ENCODE measurements around the gene GAD1.

GAD1 gene

DNA sequence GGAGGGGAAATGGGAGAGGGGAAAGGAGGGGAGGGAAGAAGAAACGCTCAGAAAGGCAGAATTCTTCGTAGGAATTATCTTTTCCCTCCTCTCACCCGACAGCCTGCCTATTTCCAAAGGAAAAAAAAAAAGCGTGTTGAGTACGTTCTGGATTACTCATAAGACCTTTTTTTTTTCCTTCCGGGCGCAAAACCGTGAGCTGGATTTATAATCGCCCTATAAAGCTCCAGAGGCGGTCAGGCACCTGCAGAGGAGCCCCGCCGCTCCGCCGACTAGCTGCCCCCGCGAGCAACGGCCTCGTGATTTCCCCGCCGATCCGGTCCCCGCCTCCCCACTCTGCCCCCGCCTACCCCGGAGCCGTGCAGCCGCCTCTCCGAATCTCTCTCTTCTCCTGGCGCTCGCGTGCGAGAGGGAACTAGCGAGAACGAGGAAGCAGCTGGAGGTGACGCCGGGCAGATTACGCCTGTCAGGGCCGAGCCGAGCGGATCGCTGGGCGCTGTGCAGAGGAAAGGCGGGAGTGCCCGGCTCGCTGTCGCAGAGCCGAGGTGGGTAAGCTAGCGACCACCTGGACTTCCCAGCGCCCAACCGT is at the start of gene GAD1:
Gene GAD1, plus strand, starts transcription at position 384 of the 589 bp plus-strand sequence. CDS start 1,705 bp downstream, outside the sequence.
- peak; percentile 59 for DNase-seq (ENCODE audit: low spot score)

DNA sequence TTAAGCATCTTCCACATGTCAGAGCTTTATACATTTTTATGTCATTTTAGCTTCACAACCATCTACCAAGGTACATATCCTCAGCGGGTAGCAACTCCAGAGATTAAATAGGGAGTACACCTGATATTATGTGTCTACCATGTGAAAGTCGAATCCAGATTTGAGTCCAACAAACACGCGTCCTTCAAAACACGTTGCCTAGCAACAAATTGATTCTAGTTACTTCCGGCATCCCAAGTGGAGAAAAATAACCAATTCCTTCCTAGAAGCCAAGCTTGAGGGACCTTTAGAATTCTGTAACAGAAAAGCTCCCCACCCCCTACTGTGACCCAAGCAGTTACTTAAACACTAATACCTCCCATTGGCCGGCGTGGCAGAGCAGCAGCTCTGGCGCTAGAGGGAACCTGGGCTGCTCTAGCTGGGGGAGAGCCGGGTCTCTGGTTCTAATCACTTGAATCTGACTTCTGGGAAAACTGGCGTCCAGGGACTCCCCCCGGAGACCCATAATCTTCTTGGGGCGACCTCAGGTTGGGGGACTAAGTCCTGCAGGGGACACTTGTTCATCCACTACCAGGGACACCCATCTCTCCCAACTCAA is 46.6 kb upstream of the GAD1 start, which contains the start of gene ERICH2:
Gene ERICH2, plus strand, starts transcription at position 371 of the 598 bp plus-strand sequence. CDS start 304 bp downstream, outside the sequence.
- DNase-seq (ENCODE audit: low spot score), result peak; percentile 48

DNA sequence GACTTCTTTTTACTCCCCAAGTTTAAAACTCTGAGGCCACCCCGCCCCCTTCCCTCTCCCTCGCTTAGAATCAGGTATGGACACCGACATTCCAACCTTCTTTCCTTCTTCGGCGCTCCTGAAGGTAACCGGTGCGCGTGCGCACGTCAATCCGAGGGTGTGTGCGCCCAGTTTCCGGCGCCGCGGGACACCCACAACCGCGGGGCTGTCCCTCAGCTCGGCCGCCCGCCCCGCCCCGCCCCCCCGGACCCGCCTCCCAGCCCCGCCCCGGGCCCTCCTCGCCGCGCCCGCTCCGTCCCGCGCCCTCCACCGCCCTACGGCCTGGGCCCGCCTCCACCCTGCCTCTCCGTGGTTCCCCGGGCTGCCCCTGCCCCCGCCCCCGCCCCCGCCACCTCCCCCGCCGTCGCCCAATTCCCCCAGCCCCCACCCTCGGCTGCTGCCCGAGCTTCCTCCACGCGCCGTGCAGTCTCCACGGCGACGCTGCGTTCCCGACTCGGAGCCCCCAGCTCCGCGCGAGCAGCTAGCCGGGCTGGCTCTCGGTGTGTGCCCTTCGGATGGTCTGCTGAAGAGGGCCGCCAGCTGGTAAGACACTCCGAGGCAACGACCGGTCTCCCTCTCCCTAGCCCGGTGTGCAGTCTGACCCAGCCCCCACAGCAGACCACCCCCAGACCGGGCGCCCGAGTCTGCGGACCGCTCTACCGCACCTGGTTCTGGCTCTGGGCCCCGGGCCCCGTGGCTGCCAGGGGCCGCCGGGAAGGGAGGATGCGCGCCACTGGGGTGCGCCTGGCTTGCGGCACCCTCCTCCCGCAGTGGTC is 45.9 kb upstream of the GAD1 start:
- DNase-seq (ENCODE audit: low spot score), result peak; percentile 87

DNA sequence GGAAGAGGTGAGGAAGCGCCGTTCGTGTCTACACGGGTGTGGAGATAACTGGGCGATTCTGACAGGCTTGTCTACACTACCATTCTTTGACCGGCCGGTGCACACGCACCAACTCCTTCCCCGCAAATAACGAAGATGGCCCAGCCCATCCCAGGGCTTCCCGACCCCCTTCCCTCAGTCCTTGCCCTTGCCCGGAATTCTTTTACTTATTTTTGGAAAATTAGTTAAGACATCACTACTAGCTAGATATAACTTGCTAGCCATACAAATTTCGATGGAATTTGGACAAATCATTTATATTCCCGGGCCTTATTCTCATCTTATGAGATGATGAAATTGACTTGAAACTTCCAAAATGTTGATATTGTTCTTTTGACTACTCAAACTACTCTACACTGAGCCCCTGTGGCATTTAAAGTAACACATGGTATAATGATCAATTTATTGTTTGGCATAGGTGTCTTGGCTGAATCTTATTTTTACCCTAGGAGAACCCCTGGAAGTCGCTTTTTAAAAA is 45.2 kb upstream of the GAD1 start:
- peak; percentile 18 for DNase-seq (ENCODE audit: low spot score)

DNA sequence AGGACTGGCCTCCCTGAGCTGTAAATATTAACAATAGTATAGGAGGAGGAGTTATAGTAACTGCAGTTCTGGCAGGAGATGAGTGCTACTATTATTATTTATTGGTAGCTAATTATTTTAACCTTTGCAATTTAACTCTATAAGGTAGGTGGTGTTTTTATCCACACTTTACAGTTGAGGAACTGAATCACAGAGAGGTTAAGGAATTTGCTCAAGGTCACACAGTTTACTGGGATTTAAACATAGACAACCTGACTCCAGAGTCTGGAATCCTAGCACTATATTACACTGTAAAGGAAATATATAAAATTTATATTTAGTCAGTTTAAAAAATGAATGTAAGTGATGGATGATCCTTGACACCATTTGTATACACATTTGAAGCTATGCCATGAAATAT is 44.4 kb upstream of the GAD1 start:
- no peak for DNase-seq (ENCODE audit: low spot score)

DNA sequence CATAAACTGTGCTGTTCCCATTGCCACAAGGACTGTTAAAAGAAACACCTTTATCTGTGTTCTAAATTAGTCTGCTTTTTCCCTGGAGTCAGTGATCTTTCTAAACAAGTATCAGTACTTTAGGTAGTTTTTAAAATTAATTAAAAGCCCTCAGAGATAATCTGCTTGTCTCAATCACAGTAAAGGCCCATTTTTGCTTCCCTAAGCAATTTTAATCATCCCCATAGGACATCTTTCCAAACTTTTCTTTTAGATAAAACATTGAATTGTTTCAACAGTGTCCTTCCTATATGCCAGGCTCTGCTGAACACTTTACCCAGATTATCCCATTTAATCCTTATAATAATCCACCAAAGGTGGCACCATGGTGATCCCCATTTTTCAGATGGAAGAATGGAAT is 42.6 kb upstream of the GAD1 start:
- DNase-seq (ENCODE audit: low spot score), result no peak

DNA sequence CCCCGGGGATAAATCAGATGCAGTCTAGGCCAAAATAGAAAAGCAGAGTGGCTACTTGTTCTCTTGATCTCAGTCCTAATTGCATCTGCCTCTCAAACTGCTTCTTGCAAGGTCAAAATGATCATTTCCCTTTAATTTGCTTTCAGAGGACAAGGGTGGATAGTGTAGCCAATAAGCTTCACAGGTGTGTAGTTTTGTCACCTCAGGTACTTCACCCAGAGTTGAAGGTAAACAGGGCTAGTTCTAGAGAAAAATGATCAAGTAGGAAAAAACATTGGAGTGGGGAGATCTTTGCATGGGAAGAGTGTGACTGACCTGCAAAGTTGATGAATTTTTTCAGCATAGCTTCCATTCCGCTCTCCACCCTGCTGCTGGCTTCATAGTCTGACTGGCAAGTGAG is 37.8 kb upstream of the GAD1 start:
- no peak for DNase-seq (ENCODE audit: low spot score)

DNA sequence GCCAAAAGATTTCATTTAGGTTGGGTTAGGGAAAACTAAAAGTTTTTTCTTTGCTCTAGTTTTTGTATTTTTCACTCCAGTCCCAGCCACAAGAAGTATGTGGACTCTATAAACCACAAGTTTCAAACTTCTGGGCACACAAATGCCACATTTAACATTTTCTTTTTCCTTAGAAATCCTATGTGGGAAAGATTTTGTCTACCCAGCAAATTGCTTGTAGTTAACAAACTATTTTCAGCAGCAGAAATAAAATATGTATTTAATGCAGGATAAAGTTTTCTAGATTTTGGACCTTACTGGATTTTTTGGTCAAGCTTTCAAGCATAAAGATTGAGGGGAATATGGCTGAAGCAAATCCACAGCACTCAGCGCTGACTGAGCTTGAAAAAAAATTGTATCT is 37.4 kb upstream of the GAD1 start:
- no peak for DNase-seq (ENCODE audit: low spot score)

DNA sequence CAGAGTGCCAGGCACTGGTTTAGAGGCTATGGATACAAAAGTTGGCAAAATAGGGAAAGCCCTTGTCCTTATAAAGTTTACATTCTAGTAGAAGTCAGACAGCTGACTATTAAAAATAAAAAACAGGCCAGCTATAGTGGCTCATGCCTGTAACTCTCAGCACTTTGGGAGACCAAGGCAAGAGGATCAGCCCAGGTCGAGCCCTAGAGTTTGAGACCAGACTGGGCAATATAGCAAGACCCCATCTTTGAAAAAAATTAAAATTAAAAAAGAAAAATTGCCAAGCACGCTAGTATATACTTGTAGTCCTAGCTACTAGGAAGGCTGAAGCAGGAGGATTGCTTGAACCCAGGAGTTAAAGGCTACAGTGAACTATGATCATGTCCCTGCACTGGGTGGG is 34.0 kb upstream of the GAD1 start:
- no peak for DNase-seq (ENCODE audit: low spot score)

DNA sequence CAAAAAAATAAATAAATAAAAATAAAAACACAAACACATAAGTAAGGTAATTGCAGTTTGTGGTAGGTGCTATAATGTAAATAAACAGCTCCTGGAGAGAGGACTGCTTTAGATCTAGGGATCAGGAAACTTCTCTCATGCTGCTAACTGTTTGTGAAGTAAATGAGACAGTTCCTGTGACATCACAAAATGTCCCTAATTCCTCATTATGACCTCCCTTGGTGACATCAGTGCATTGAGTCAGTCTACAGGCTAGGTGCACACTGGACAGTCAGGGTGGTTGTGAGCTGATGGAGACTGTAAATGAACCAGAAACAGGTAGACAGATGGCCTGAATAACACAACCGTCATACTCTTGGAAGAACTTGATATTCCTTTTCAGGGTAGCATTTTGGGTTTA is 33.1 kb upstream of the GAD1 start:
- no peak for DNase-seq (ENCODE audit: low spot score)

DNA sequence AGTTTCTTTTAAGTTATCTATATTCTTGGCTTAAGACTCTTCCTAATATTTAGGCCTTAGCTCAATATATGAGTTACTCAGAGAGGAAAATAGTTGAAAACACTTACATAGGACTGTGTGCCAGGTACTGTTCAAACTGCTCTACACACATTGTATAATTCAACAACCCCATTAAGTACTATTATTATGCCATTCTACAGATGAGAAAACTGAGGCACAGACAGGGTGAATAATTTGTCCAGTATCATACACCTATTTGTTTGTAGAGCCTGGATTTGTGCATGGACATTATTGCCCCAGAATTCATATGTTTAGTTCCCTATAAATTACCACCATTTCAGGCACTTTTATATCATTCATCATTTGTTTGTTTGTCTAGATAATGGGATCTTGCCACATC is 17.7 kb upstream of the GAD1 start:
- DNase-seq (ENCODE audit: low spot score), result no peak

DNA sequence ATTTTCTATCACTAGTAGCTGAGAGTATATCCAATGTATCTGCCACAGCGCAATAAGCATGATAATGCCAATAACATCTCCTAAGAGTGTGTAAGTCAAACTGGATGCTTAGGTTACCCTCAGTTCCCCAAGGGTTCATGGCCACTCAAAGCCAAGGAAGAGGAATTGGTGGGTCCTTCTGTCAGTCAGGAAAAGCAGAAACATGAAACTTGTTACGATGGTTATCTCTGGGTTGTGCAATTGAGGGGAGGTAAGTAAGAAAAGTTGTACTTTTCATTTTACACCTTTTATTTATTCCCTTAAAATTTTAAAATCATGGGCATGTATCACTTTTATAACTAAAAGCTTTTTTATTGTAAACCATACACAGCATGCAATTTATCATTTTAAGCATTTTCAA is 10.1 kb upstream of the GAD1 start:
- DNase-seq (ENCODE audit: low spot score), result no peak

DNA sequence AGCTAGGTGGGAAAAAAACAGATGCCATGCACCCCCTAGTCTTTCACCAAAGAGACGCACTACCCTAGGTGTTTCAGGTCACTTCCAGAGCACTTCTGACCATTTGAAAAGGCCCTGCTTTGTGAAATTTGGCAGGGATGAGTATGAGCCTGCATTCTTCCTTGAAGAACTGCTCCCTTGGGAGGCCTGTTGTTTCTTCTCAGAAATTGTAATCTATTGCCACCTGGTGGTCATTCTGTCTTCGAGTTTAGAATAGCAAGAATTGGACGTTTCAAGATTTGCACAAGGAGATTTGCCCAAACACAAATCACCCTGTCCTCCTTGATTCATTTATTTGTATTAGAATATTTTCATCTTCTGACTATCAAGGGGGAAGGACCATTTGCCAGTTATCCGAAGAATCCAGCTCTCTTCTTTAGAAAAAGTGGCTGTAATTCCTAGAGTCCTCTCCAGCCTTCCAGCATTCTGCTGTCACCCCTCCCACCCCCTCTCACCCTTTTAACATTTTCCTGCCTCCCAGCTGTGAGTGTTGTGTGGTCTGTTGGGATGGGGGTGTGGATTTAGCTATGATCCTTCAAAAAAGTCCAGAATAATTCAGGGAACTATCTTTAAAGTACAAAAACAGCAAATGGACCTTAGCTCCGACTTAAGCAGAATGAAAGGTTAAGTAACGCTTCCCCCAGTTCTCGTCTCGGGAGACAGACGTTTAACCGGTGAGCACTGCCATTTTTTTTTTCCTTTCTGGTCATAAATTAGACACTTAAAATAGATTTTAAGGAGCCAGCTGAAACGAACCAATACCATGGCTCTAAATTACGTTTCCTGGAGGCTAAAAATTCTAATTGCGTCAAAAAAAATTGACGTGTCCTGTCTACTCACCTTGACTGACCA is 3.7 kb upstream of the GAD1 start:
- DNase-seq (ENCODE audit: low spot score), result peak; percentile 85

DNA sequence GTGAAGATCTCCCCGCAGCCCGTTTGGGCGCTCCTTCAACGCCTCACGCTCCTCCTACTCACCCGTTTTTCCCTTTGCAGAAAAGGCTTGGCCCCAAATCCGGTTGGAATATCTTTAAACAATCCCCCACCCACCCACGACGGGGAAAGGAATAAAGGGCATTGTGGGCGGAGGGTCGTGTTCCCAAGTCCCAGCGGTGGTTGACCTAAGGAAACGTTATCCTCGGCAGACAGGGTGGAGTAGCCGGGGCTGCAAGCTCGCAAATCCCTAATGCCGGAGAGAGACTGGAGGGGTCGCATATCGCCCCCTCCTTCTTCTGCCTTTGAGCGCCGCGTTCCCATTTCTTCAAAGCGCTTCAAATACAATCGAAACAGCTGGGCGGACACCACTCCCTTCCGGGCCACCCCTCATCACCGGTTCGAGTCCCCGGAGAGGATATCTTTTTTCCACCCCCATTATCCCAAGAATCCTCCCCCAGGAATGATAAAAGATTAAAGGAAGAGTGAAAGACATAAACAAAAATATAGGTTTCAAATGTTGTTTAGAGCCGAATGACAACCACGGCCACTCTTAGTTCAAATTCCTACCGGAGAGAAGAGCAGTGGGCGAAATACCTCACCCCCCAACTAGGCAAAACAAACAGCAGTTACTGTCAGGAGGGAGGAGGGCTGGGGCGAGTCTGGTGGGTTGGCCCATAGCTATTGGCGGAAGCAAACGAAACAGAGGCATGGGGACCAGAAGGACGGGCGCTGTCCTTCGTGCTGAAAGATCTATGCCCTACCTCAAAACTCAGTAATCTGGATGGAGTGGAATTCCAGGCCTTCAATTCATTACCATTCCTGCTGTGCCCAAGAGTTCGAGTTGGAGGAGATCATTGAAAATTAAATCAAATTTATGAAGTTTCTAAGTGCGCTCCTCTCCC is 2.8 kb upstream of the GAD1 start:
- DNase-seq (ENCODE audit: low spot score), result peak; percentile 74

DNA sequence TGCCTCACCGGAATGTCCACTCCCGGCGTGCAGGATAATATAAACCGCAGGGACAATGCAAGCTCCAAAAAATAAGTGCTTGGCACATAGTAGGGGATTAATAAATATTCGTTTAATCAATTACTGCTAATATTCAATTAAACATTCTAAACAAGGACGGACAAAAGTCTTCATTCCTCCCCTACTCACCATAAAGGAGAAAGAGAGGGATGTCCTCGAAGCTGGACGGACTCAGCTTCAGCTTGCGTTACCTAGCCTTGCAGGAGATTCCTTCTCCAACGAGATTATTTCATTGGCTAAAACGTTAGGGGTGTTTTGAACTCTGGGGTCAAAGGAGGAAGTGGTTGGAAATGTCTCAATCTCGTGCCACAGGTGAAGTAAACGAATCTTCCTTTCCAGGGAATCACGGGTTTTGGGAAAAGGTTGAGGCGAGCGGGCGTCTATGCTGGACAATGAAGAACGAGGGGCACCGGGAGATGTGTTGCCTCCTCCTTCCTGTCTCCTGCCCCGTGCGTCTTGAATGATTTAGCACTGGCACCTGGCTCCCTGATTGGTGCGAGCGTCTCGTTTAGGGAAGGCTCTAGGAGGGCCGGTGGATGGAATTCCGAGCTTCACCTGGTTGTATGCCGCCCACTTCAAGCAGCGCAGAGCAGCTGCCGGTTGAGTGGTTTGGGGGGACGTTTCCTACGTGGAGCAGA is 2.0 kb upstream of the GAD1 start:
- no peak for DNase-seq (ENCODE audit: low spot score)

DNA sequence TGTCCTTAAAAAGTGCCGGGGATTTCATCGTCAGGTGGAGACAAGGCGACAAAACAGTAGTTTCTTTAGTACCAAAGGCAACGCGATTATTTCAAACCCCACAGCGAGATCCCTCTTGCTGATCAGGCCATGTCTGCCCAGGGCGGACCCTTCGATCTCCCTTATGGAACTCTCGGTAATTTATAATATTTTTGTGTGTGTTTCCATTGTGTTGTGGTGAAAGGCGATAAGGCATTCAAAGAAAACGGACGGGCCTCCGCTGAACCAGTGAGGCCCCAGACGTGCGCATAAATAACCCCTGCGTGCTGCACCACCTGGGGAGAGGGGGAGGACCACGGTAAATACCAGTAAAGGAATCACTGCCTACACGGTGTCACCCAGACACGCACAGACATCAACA is 1.4 kb upstream of the GAD1 start:
- DNase-seq (ENCODE audit: low spot score), result no peak

DNA sequence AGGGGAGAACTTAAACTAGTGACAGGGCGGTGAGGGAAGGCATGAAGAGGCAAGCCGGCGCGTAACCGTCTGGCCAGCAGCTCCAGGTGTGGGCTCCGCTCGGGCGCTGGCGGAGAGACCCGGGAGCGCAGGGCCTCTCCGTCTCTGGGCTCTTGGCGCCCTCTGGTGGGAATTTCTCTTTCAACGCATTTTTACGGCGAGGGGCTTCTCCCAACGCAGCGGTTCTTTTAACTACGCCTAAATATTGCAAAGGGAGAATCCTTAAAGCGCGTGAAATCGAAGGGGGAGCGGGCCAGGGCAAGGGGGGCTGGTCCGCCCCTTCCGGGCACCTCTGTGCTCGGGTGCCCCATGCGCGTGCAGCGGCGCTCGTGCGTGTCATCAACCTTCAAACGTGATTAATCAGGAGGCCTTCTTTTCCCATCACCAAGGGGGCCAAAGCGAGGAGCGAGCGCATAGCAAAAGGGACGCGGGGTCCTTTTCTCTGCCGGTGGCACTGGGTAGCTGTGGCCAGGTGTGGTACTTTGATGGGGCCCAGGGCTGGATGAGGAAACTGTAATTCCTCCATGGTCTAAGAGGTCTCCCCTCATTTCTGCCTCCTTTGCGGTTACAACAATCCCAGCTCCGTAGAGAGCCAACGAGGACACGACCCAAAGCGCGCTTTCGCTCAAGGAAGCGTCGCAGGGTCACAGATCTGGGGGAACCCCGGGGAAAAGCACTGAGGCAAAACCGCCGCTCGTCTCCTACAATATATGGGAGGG is 762 bp upstream of the GAD1 start:
- DNase-seq (ENCODE audit: low spot score), result peak; percentile 59

DNA sequence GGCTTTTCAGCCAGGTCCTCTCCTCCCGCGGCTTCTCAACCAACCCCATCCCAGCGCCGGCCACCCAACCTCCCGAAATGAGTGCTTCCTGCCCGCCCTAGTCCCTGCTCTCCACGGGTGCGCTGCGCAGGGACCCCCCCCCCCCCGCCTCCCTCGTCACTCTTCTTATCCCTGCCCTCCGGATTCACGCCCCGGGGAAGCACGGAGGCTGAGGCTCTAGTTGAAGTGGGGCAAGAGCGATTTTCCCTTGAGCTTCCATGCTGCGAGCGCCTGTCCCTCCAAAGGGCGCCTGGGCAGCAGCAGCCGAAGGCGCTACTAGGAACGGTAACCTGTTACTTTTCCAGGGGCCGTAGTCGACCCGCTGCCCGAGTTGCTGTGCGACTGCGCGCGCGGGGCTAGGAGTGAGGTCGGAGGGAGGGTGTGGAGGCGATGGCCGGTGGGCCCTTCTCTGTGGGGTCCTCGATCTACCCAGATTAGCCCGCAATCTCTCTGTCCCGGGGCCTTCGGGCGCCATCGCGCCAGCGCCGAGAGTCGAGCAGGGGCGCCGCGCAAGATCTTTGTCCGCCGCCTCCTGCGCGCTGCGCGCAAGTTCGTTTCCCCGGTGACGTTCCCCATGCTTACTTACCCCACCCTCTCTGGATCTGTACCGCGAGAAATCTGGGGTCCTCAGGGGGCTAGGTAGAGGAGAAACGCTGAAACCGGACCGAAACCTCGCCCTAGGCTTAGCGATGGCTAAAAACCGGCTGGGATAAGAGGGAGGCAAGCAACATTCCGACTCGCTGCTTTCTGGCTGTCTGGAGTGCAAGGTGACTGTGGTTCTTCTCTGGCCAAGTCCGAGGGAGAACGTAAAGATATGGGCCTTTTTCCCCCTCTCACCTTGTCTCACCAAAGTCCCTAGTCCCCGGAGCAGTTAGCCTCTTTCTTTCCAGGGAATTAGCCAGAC is 677 bp downstream of the GAD1 start:
- no peak for DNase-seq (ENCODE audit: low spot score)

Measured in COLO829 (cell line).